Astrocyte (in vitro differentiated cells and primary cell): Measurements from ENCODE around the gene DNAJC15.

ENCODE experiments used
- EZH2 ChIP-seq: IDR thresholded peaks from 2 replicates; pipeline ENCODE4 v1.6.1; 2012; ENCODE audit warnings: mild to moderate bottlenecking, low read length, inconsistent platforms; ENCODE audit not compliant: insufficient read depth
- TF ChIP-seq, protein P1 (sequence below): IDR thresholded peaks from 2 replicates; pipeline ENCODE4 v1.5.1; 2011; ENCODE audit warnings: low read depth, mild to moderate bottlenecking, inconsistent platforms, low read length, moderate library complexity; ENCODE audit not compliant: insufficient read depth

DNA sequence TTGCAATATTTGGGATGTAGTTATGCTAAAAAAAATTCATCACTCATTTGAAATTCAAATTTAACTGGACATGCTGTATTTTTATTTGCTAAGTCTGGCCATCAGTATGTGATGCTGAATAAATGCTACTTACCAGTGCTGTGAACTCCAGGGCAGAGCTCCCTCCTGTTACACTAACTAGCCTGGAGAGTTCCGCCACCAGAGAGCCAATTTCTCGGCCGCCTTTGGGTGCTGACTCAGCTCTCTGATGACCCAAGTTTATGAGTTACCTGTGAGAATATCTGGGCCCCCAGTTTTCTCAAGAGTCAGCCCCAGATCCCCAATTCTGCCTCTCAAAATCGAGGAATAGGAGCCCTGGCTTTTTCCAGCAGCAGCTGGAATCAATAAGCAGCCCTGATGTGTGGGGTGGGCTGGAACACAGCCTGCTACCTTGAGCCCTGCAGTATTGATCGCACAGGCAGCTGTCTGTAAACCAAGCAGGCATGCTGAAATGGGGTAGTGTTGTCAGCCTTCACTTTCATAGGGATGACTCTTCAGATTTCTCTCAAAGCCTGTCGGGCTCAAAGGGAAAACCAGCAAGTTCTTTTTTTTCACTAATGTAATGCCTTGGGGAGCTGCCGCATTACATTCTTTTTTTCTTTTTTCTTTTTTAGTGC, 113.7 kb downstream of the DNAJC15 start:
- TF ChIP-seq, protein P1, sequence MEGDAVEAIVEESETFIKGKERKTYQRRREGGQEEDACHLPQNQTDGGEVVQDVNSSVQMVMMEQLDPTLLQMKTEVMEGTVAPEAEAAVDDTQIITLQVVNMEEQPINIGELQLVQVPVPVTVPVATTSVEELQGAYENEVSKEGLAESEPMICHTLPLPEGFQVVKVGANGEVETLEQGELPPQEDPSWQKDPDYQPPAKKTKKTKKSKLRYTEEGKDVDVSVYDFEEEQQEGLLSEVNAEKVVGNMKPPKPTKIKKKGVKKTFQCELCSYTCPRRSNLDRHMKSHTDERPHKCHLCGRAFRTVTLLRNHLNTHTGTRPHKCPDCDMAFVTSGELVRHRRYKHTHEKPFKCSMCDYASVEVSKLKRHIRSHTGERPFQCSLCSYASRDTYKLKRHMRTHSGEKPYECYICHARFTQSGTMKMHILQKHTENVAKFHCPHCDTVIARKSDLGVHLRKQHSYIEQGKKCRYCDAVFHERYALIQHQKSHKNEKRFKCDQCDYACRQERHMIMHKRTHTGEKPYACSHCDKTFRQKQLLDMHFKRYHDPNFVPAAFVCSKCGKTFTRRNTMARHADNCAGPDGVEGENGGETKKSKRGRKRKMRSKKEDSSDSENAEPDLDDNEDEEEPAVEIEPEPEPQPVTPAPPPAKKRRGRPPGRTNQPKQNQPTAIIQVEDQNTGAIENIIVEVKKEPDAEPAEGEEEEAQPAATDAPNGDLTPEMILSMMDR = no peak
- TF ChIP-seq EZH2 = no peak
